ENCODE results near the gene OR10K2. TPM values are rescaled to one million over a fixed set of nuclear protein-coding genes. Genes with fewer than 3 reads are reported as not detected.

OR10K2 gene
- polyA plus RNA-seq, 1 of the 3 experiments (the other 2 are of a cell fraction) = not detected

- TF ChIP-seq CHD2 (IDR thresholded peaks at IDR 0.05; ENCODE audit: low read length, partially characterized antibody) (no peak), FOXM1 (IDR thresholded peaks at IDR 0.05; ENCODE audit: low read depth) (no peak), TAF1 (IDR thresholded peaks at IDR 0.05; ENCODE audit: borderline replicate concordance, low read depth, low read length) (no peak), GATA2 (CRISPR knock-in tag; IDR thresholded peaks at IDR 0.05) (no peak), USF2 (IDR thresholded peaks at IDR 0.05; ENCODE audit: borderline replicate concordance, low read depth, low read length) (no peak), PBX3 (IDR thresholded peaks at IDR 0.05) (no peak), FOSL2 (IDR thresholded peaks at IDR 0.05; ENCODE audit: borderline replicate concordance, low read depth) (no peak)
- Histone ChIP-seq H3K27me3 (ENCODE audit: insufficient read depth) (no peaks in the 10 kb centered on the region), H3K4me2 (no peak overlapping the region), H3K9me3 (no peaks in the 10 kb centered on the region), H3K9ac (no peak overlapping the region), H3K9me2 (no peaks in the 10 kb centered on the region), H3K36me3 (replicated peaks in 1 of 2; ENCODE audit: control insufficient read depth in 1 of 2, insufficient read depth in 2 of 2, low read length in 1 of 2) (no peaks in the 10 kb centered on the region), H3K4me1 (ENCODE audit: control insufficient read depth in 1 of 2, insufficient read depth in 2 of 2, low read depth in 1 of 2, low read length in 1 of 2) (no peaks in the 10 kb centered on the region), H3K27ac (ENCODE audit: low read depth in 2 of 2, low read length in 1 of 2) (no peak overlapping the region), H3F3A (replicated peaks; ENCODE audit: insufficient read depth) (no peaks in the 10 kb centered on the region), H3K79me2 (ENCODE audit: insufficient read depth) (no peaks in the 10 kb centered on the region), H4K20me1 (ENCODE audit: insufficient read depth) (no peaks in the 10 kb centered on the region), H3K4me3 (ENCODE audit: low read depth in 2 of 2, low read length in 1 of 2) (no peak overlapping the region), H2AFZ (ENCODE audit: low read depth) (0 out of 2 replicates have a peak overlapping the region, but pooled peaks have one; percentile 22)
- ChIA-PET POLR2A (no interaction called here), CTCF (no interaction called here)
- 4% methylated on average over 3 of the region's 3 CpGs for WGBS (ENCODE audit: low lambda C conversion rate)
- DNase-seq = no peak
Observed at GRCh38 chr1:158400871-158401270, 25.2 kb downstream of the OR10K2 start.

- H3K4me1 ChIP-seq (ENCODE audit: control insufficient read depth in 1 of 2, insufficient read depth in 2 of 2, low read depth in 1 of 2, low read length in 1 of 2) = no peaks in the 10 kb centered on the region
- H3K36me3 ChIP-seq (replicated peaks in 1 of 2; ENCODE audit: control insufficient read depth in 1 of 2, insufficient read depth in 2 of 2, low read length in 1 of 2) = no peaks in the 10 kb centered on the region
- no peaks in the 10 kb centered on the region for H3K9me3 ChIP-seq
- no peaks in the 10 kb centered on the region for H3K79me2 ChIP-seq (ENCODE audit: insufficient read depth)
- ChIA-PET CTCF (no interaction called here), POLR2A (no interaction called here)
- no peaks in the 10 kb centered on the region for H4K20me1 ChIP-seq (ENCODE audit: insufficient read depth)
- no peak within 1 kb of the TSS for H2AFZ ChIP-seq (ENCODE audit: low read depth)
- TF ChIP-seq MXI1 (IDR thresholded peaks at IDR 0.05; ENCODE audit: low read depth, low read length) (no peak), MAX (IDR thresholded peaks at IDR 0.05; ENCODE audit: low read depth) (no peak), ZBTB33 (IDR thresholded peaks at IDR 0.05; ENCODE audit: borderline replicate concordance, low read depth) (no peak), NRF1 (IDR thresholded peaks at IDR 0.05; ENCODE audit: low read depth, low read length) (no peak), FOXJ3 (CRISPR knock-in tag; IDR thresholded peaks at IDR 0.05) (no peak), EZH2phosphoT487 (IDR thresholded peaks at IDR 0.05; ENCODE audit: borderline replicate concordance, low read depth) (no peak), NFIC (IDR thresholded peaks at IDR 0.05; ENCODE audit: borderline replicate concordance) (no peak), MEF2A (IDR thresholded peaks at IDR 0.05; ENCODE audit: borderline replicate concordance, low read depth) (no peak), FOXM1 (IDR thresholded peaks at IDR 0.05; ENCODE audit: low read depth) (no peak), USF1 (IDR thresholded peaks at IDR 0.05; ENCODE audit: borderline replicate concordance, low read depth) (no peak), EP300 (IDR thresholded peaks at IDR 0.05; ENCODE audit: borderline replicate concordance in 1 of 2, low read depth in 1 of 2, low read length in 1 of 2) (no peak), IRF3 (IDR thresholded peaks at IDR 0.05; ENCODE audit: low read depth, low read length) (no peak), YY1 (IDR thresholded peaks at IDR 0.05; ENCODE audit: low read depth) (no peak), TCF12 (IDR thresholded peaks at IDR 0.05) (no peak), RXRA (IDR thresholded peaks at IDR 0.05; ENCODE audit: borderline replicate concordance, low read depth) (no peak), TAF1 (IDR thresholded peaks at IDR 0.05; ENCODE audit: borderline replicate concordance, low read depth, low read length) (no peak), RFX5 (IDR thresholded peaks at IDR 0.05; ENCODE audit: low read length) (no peak)
- H3K9ac ChIP-seq = no peak within 1 kb of the TSS
- no peak within 1 kb of the TSS for H3K4me2 ChIP-seq
- no peak for DNase-seq
- H3K27me3 ChIP-seq (ENCODE audit: insufficient read depth) = no peaks in the 10 kb centered on the region
- no peak within 1 kb of the TSS for H3K4me3 ChIP-seq (ENCODE audit: low read depth in 2 of 2, low read length in 1 of 2)
- H3K9me2 ChIP-seq = no peaks in the 10 kb centered on the region
- WGBS (ENCODE audit: low lambda C conversion rate) = 2% methylated on average over 5 of the region's 5 CpGs
- no peak within 1 kb of the TSS for H3K27ac ChIP-seq (ENCODE audit: low read depth in 2 of 2, low read length in 1 of 2)
- H3F3A ChIP-seq (replicated peaks; ENCODE audit: insufficient read depth) = no peaks in the 10 kb centered on the region
Observed at GRCh38 chr1:158398818-158399514, 27.1 kb downstream of the OR10K2 start, which contains the start of gene OR10T2. Gene OR10T2, minus strand, starts transcription at chr1:158399466. Its CDS starts 0 bp downstream, at chr1:158399466.

Data from SK-N-SH (cell line).